22Rv1 (cell line): ENCODE data around the gene MOK.

ENCODE experiments used
- CTCF ChIP-seq: fragments of 450-650 bp; IDR thresholded peaks from 2 replicates; pipeline ENCODE4 v1.5.1; 2017; ENCODE audit warnings: mild to moderate bottlenecking
- ZFX ChIP-seq: fragments of 450-650 bp; IDR thresholded peaks from 2 replicates; pipeline ENCODE4 v1.6.1; 2017; ENCODE audit warnings: antibody characterized with exemption, borderline replicate concordance

DNA sequence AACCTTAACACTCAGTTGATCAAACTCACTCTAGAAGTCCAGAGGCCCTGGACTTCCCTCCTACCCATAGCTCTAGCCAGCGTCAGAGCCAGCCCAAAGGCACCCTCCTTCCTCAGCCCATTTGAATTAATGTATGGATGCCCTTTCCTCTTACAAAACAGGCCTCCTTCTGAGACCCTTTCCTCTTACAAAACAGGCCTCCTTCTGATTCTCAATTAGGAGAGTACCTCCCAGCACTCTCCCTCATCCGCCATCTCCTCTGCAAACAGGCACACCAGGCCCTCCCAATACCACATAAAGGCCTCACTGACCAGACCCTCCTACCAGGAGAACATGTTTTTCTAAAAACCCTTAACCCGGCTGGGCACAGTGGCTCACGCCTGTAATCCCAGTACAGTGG lies 65.7 kb downstream of the MOK start:
- TF ChIP-seq CTCF (no peak), ZFX (no peak)
